Panc1 (cell line): ENCODE measurements around the gene CFAP251. TPM values are rescaled to one million over a fixed set of nuclear protein-coding genes. Genes with fewer than 3 reads are reported as not detected.

ENCODE experiments used
- ATAC-seq: fragments of 200-7000 bp; cut with Tn5 transposase; 2 replicates; pipeline ENCODE4 v1.9.1; 2020; ENCODE audit warnings: mild to moderate bottlenecking, moderate library complexity
- BruUV-seq: library from RNA; stranded (reverse); fragments of 400-500 nt; replicated peaks from 2 replicates; lab custom pipeline; 2021; lab: Mats Ljungman, UMichigan
- CTCF ChIA-PET: fragments of 300-600 bp; sonication (Branson Sonifier 250); formaldehyde crosslinking; loops from one replicate; lab custom pipeline; 2022; ENCODE audit warnings: antibody characterized with exemption; lab: Charles Lee
- POLR2A ChIA-PET: fragments of 300-600 bp; sonication (Branson Sonifier 250); formaldehyde crosslinking; loops from one replicate; lab custom pipeline; 2022; ENCODE audit warnings: antibody characterized with exemption; lab: Charles Lee
- DNase-seq: peaks from one replicate; pipeline ENCODE4 v3.0.0-alpha.2; 2010; ENCODE audit warnings: low read depth, low spot score
- H3K27ac ChIP-seq: 2 replicates; pipeline ENCODE4 v1.5.1; 2011; ENCODE audit warnings: mild to moderate bottlenecking, low read length, inconsistent platforms
- H3K27me3 ChIP-seq: fragments of 200-500 bp; sonication (Bioruptor generic); 2 replicates; pipeline ENCODE4 v1.6.0; 2014; ENCODE audit warnings: low read length, inconsistent platforms; ENCODE audit not compliant: control insufficient read depth, insufficient read depth
- H3K36me3 ChIP-seq: fragments of 200-500 bp; sonication (Bioruptor generic); 2 replicates; pipeline ENCODE4 v1.5.1; 2014; ENCODE audit warnings: inconsistent platforms, mild to moderate bottlenecking, low read length, moderate library complexity; ENCODE audit not compliant: control insufficient read depth, insufficient read depth
- H3K4me1 ChIP-seq: 2 replicates; pipeline ENCODE4 v1.5.1; 2011; ENCODE audit warnings: inconsistent platforms, mild to moderate bottlenecking, low read length, moderate library complexity; ENCODE audit not compliant: control insufficient read depth, insufficient read depth
- H3K4me3 ChIP-seq, 2 experiments: 2 replicates each; pipeline ENCODE4 v1.5.1; 2011 to 2012; ENCODE audit warnings: low read depth in 2 of 2, low read length in 2 of 2, mild to moderate bottlenecking in 2 of 2, inconsistent platforms in 1 of 2, moderate library complexity in 1 of 2
- H3K9me3 ChIP-seq: fragments of 200-500 bp; sonication (Bioruptor generic); 2 replicates; pipeline ENCODE4 v1.5.1; 2014; ENCODE audit warnings: low read depth, mild to moderate bottlenecking, inconsistent platforms, low read length, moderate library complexity; ENCODE audit not compliant: control insufficient read depth, insufficient read depth
- POLR2AphosphoS5 ChIP-seq: IDR thresholded peaks from 2 replicates; pipeline ENCODE4 v1.6.1; 2012; ENCODE audit warnings: mild to moderate bottlenecking, low read depth, low read length, moderate library complexity
- SIN3A ChIP-seq: IDR thresholded peaks from 2 replicates; pipeline ENCODE4 v1.6.1; 2012; ENCODE audit warnings: low read depth, mild to moderate bottlenecking, low read length, moderate library complexity, borderline replicate concordance; ENCODE audit not compliant: insufficient read depth
- TCF7L2 ChIP-seq: IDR thresholded peaks from 2 replicates; pipeline ENCODE4 v1.6.1; 2011; ENCODE audit warnings: mild to moderate bottlenecking, low read depth, low read length, inconsistent platforms
- in situ Hi-C: cut with HindIII; loops from 2 replicates; pipeline ENCODE4 v1.10.0; 2016; ENCODE audit warnings: low sequenced_read_pairs, low pct_unique_long_range_greater_than_20kb
- intact Hi-C: fragments of 100-400 bp; cut with micrococcal nuclease; formaldehyde crosslinking; loops from one replicate; pipeline ENCODE4 v1.10.0; 2022; ENCODE audit not compliant: unreplicated experiment
- total RNA-seq: library from RNA; stranded (reverse); gene quantifications from one replicate; pipeline ENCODE4 v1.2.1, GENCODE V29; 2021; ENCODE audit not compliant: unreplicated experiment
- TF ChIP-seq, protein P1 (sequence below), 2 experiments: IDR thresholded peaks; 2 replicates each; pipeline ENCODE4 v1.6.1; 2011 to 2012; ENCODE audit warnings: low read depth in 2 of 2, control low read depth in 1 of 2, low read length in 1 of 2, mild to moderate bottlenecking in 1 of 2, moderate library complexity in 1 of 2; ENCODE audit not compliant: insufficient read depth in 1 of 2
- TF ChIP-seq, protein P2 (sequence below): fragments of 450-650 bp; IDR thresholded peaks from 2 replicates; pipeline ENCODE4 v1.5.1; 2017; ENCODE audit warnings: mild to moderate bottlenecking

Gene CFAP251
- total RNA-seq, 1 experiment from 2014 or later = 4.2 TPM

DNA sequence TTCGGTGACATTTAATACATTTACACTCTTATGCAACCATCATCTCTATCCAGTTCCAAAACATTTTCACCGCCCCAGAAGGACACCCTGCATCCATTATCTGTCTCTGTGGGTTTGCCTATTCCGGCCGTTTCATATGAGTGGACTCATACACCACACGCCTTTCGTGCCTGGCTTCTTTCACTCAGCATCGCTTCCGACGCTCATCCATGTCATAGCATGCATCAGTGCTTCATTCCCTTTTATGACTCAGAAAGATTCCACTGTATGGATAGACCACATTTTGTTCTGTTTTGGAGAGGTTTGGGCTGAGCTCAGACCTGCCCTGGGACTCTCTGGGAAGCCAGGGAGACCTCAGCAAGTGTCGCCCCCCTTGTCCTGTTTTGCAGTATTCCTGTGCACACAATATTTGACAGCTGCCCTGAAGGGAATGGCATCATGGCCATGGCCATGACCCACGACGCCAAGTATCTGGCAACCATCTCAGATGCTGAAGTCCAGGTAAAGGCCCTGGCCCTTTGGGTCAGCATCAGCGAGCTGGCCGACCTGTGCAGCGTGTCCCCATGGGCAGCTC, 23.8 kb downstream of the CFAP251 start:
- H3K27ac ChIP-seq = no peak overlapping the region
- TF ChIP-seq, protein P1, sequence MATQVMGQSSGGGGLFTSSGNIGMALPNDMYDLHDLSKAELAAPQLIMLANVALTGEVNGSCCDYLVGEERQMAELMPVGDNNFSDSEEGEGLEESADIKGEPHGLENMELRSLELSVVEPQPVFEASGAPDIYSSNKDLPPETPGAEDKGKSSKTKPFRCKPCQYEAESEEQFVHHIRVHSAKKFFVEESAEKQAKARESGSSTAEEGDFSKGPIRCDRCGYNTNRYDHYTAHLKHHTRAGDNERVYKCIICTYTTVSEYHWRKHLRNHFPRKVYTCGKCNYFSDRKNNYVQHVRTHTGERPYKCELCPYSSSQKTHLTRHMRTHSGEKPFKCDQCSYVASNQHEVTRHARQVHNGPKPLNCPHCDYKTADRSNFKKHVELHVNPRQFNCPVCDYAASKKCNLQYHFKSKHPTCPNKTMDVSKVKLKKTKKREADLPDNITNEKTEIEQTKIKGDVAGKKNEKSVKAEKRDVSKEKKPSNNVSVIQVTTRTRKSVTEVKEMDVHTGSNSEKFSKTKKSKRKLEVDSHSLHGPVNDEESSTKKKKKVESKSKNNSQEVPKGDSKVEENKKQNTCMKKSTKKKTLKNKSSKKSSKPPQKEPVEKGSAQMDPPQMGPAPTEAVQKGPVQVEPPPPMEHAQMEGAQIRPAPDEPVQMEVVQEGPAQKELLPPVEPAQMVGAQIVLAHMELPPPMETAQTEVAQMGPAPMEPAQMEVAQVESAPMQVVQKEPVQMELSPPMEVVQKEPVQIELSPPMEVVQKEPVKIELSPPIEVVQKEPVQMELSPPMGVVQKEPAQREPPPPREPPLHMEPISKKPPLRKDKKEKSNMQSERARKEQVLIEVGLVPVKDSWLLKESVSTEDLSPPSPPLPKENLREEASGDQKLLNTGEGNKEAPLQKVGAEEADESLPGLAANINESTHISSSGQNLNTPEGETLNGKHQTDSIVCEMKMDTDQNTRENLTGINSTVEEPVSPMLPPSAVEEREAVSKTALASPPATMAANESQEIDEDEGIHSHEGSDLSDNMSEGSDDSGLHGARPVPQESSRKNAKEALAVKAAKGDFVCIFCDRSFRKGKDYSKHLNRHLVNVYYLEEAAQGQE (IDR thresholded peaks at IDR 0.05; ENCODE audit: insufficient read depth in 1 of 2, low read depth in 2 of 2, low read length in 1 of 2) = no peak
- TF ChIP-seq TCF7L2 (no peak), POLR2AphosphoS5 (no peak), SIN3A (no peak)
- TF ChIP-seq, protein P2, sequence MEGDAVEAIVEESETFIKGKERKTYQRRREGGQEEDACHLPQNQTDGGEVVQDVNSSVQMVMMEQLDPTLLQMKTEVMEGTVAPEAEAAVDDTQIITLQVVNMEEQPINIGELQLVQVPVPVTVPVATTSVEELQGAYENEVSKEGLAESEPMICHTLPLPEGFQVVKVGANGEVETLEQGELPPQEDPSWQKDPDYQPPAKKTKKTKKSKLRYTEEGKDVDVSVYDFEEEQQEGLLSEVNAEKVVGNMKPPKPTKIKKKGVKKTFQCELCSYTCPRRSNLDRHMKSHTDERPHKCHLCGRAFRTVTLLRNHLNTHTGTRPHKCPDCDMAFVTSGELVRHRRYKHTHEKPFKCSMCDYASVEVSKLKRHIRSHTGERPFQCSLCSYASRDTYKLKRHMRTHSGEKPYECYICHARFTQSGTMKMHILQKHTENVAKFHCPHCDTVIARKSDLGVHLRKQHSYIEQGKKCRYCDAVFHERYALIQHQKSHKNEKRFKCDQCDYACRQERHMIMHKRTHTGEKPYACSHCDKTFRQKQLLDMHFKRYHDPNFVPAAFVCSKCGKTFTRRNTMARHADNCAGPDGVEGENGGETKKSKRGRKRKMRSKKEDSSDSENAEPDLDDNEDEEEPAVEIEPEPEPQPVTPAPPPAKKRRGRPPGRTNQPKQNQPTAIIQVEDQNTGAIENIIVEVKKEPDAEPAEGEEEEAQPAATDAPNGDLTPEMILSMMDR = no peak
- no peak for ATAC-seq

DNA sequence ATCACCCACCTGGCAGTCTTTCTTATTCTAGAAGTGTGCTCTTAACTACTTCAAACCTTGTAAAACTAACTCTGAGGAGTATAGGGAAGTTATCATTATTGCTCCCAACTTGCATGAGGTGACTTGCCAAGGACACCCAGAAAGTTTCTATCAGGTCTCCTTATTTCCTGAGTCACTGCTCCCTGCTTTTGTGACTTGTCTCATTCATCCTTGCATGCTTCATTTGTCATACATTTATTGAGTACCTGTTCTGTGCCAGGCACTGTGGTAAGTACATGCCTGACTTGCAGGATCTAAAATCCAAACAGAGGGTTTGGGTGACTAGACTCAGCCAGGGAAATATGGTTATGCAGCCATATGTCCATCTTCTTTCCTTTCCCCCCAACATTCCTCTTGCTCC, 25.5 kb downstream of the CFAP251 start:
- BruUV-seq = no TSS peak
- in situ Hi-C loops (no loop called here), intact Hi-C loops (no loop called here)
- ChIA-PET CTCF (no interaction called here), POLR2A (no interaction called here)
- Histone ChIP-seq H3K36me3 (no peaks in the 10 kb centered on the region), H3K27me3 (no peaks in the 10 kb centered on the region), H3K4me3 (no peak overlapping the region), H3K9me3 (no peaks in the 10 kb centered on the region), H3K4me1 (no peaks in the 10 kb centered on the region), H3K27ac (no peak overlapping the region)
- no peak for DNase-seq
- TF ChIP-seq POLR2AphosphoS5 = no peak
- TF ChIP-seq, protein P2 = no peak
- no peak for TF ChIP-seq SIN3A
- TF ChIP-seq TCF7L2 = no peak
- TF ChIP-seq, protein P1 (IDR thresholded peaks at IDR 0.05; ENCODE audit: insufficient read depth in 1 of 2, low read depth in 2 of 2, low read length in 1 of 2) = no peak
- no peak for ATAC-seq

More for the DNA sequence above, 23.8 kb downstream of the CFAP251 start:
- Histone ChIP-seq H3K9me3 (no peaks in the 10 kb centered on the region), H3K4me1 (no peaks in the 10 kb centered on the region), H3K4me3 (no peak overlapping the region), H3K27me3 (no peaks in the 10 kb centered on the region), H3K36me3 (no peaks in the 10 kb centered on the region)
- in situ Hi-C loops (no loop called here), intact Hi-C loops (no loop called here)
- CTCF ChIA-PET = no interaction called here
- POLR2A ChIA-PET = no interaction called here
- DNase-seq = no peak
- BruUV-seq = no TSS peak
